HepG2 (cell line): ENCODE results near the gene EEF1A2. TPM values are rescaled to one million over a fixed set of nuclear protein-coding genes. Genes with fewer than 3 reads are reported as not detected.

Experiments
- ARNT2 ChIP-seq: sonication (generic); formaldehyde crosslinking; IDR thresholded peaks from 2 replicates; pipeline ENCODE4 v1.8.0; 2022; ENCODE audit warnings: mild to moderate bottlenecking, low read depth, missing genetic modification reagents, moderate library complexity
- ATM ChIP-seq: fragments of 450-650 bp; IDR thresholded peaks from 2 replicates; pipeline ENCODE4 v1.7.1; 2017; ENCODE audit warnings: mild to moderate bottlenecking, borderline replicate concordance
- CEBPZ ChIP-seq: IDR thresholded peaks from 2 replicates; pipeline ENCODE4 v1.6.1; 2012; ENCODE audit warnings: low read length, improper control_type of control experiment
- DNMT1 ChIP-seq: sonication (generic); formaldehyde crosslinking; IDR thresholded peaks from 2 replicates; pipeline ENCODE4 v1.5.1; 2020; ENCODE audit warnings: mild to moderate bottlenecking, missing genetic modification reagents
- EP300 ChIP-seq, 3 experiments: sonication (generic) in 1 of 3; formaldehyde crosslinking in 1 of 3; IDR thresholded peaks; 2 replicates each; pipeline versions ENCODE4 v1.5.1 to v1.6.1; 2011 to 2020; ENCODE audit warnings: low read depth in 2 of 3, low read length in 2 of 3, borderline replicate concordance in 1 of 3, improper control_type of control experiment in 1 of 3, mild to moderate bottlenecking in 1 of 3, missing genetic modification reagents in 1 of 3, moderate library complexity in 1 of 3
- HNRNPH1 ChIP-seq: fragments of 200-400 bp; formaldehyde crosslinking; optimal IDR thresholded peaks from 2 replicates; pipeline ENCODE3; 2017; ENCODE audit warnings: mild to moderate bottlenecking, low read depth, low read length
- MATR3 ChIP-seq: sonication (generic); formaldehyde crosslinking; IDR thresholded peaks from 2 replicates; pipeline ENCODE4 v1.4.0; 2020; ENCODE audit warnings: missing genetic modification reagents
- MBNL3 ChIP-seq: fragments of 250-450 bp; sonication (Bioruptor Pico); conservative IDR thresholded peaks from 2 replicates; pipeline ENCODE4 v1.8.0; 2022; ENCODE audit warnings: mild to moderate bottlenecking, inconsistent platforms
- NFYB ChIP-seq: sonication (generic); formaldehyde crosslinking; IDR thresholded peaks from 2 replicates; pipeline ENCODE4 v1.4.0; 2020; ENCODE audit warnings: missing genetic modification reagents
- RBM39 ChIP-seq: fragments of 200-400 bp; formaldehyde crosslinking; IDR thresholded peaks from one replicate; pipeline ENCODE4 v1.6.1; 2018; ENCODE audit warnings: antibody characterized with exemption, mild to moderate bottlenecking, low read depth, low read length; ENCODE audit not compliant: poor library complexity, severe bottlenecking
- SMC3 ChIP-seq: IDR thresholded peaks from 2 replicates; pipeline ENCODE4 v1.6.1; 2011; ENCODE audit warnings: low read length, improper control_type of control experiment
- THYN1 ChIP-seq: sonication (generic); formaldehyde crosslinking; IDR thresholded peaks from 2 replicates; pipeline ENCODE4 v1.8.1; 2023; ENCODE audit warnings: low read depth, mild to moderate bottlenecking, moderate library complexity, missing genetic modification reagents, borderline replicate concordance
- ZBTB34 ChIP-seq: sonication (generic); formaldehyde crosslinking; IDR thresholded peaks from 2 replicates; pipeline ENCODE4 v1.8.0; 2022; ENCODE audit warnings: mild to moderate bottlenecking, missing genetic modification reagents
- ZFP62 ChIP-seq: sonication (generic); formaldehyde crosslinking; IDR thresholded peaks from 2 replicates; pipeline ENCODE4 v1.4.0; 2020; ENCODE audit warnings: missing genetic modification reagents
- ZFY ChIP-seq: sonication (generic); formaldehyde crosslinking; IDR thresholded peaks from 2 replicates; pipeline ENCODE4 v1.4.0; 2020; ENCODE audit warnings: missing genetic modification reagents
- ZNF335 ChIP-seq: sonication (generic); formaldehyde crosslinking; IDR thresholded peaks from 2 replicates; pipeline ENCODE4 v1.4.0; 2020; ENCODE audit warnings: missing genetic modification reagents
- ZNF574 ChIP-seq: sonication (generic); formaldehyde crosslinking; IDR thresholded peaks from 2 replicates; pipeline ENCODE4 v1.4.0; 2020; ENCODE audit warnings: missing genetic modification reagents
- ZNF644 ChIP-seq: IDR thresholded peaks from 2 replicates; pipeline ENCODE4 v1.6.1; 2016; ENCODE audit warnings: low read depth
- ZSCAN31 ChIP-seq: sonication (generic); formaldehyde crosslinking; IDR thresholded peaks from 2 replicates; pipeline ENCODE4 v1.5.0; 2020; ENCODE audit warnings: low read depth, mild to moderate bottlenecking, missing genetic modification reagents
- polyA plus RNA-seq, 8 experiments: library from polyadenylated mRNA; depleted of rRNA in 3 of 8; stranded (reverse) in 7 of 8; unstranded in 1 of 8; fragments of >200 nt; fragmentation: Illumina TruSeq in 4 of 8; extraction: Trizol in 4 of 8; gene quantifications; 2 replicates each; pipeline versions ENCODE4 v1.2.1 to v1.2.3, GENCODE V29; 2011 to 2016; ENCODE audit warnings: low read depth in 4 of 8, missing spikeins in 1 of 8, mixed read lengths in 1 of 8; ENCODE audit not compliant: insufficient read depth in 1 of 8
- total RNA-seq, 5 experiments: library from RNA; depleted of rRNA; stranded (reverse); fragments of >200 nt; fragmentation: Illumina TruSeq; extraction: Trizol; gene quantifications; 2 replicates each; pipeline ENCODE4 v1.2.3, GENCODE V29; 2016; ENCODE audit warnings: low read depth in 1 of 5
- TF ChIP-seq, protein P1 (sequence below): IDR thresholded peaks from 2 replicates; pipeline ENCODE4 v1.6.1; 2018; ENCODE audit warnings: missing genetic modification reagents, mild to moderate bottlenecking, missing compliant biosample characterization

The EEF1A2 gene
- total and polyA plus RNA-seq, 2 of the 13 experiments (the other 11 are each of a cell fraction or from before 2014, with no cell fraction given) = 0.44 to 0.87 TPM

GRCh38 chr20:63533871-63534393 is 35.0 kb upstream of the EEF1A2 start (continued):
- TF ChIP-seq ARNT2 (CRISPR knock-in tag) (no peak), MBNL3 (CRISPR knock-in tag) (no peak), NFYB (CRISPR knock-in tag) (no peak), SMC3 (no peak), ZBTB34 (CRISPR knock-in tag) (no peak), RBM39 (no peak), ZFP62 (no peak), HNRNPH1 (no peak), ZSCAN31 (CRISPR knock-in tag) (no peak), MATR3 (CRISPR knock-in tag) (0 out of 2 replicates have a peak, but pooled peaks have one; percentile 55), THYN1 (CRISPR knock-in tag) (no peak), CEBPZ (no peak), DNMT1 (CRISPR knock-in tag) (0 out of 2 replicates have a peak, but pooled peaks have one; percentile 17), ZNF335 (CRISPR knock-in tag) (no peak), ZNF574 (CRISPR knock-in tag) (no peak), EP300 (IDR thresholded peaks at IDR 0.05; ENCODE audit: low read depth in 2 of 2, low read length in 2 of 2) (no peak), EP300 (CRISPR knock-in tag; IDR thresholded peaks at IDR 0.05; ENCODE audit: borderline replicate concordance) (no peak), ATM (no peak), ZFY (CRISPR knock-in tag) (peak; percentile 25; the same call in 1 of the 2 replicates), ZNF644 (no peak)
- TF ChIP-seq, protein P1, sequence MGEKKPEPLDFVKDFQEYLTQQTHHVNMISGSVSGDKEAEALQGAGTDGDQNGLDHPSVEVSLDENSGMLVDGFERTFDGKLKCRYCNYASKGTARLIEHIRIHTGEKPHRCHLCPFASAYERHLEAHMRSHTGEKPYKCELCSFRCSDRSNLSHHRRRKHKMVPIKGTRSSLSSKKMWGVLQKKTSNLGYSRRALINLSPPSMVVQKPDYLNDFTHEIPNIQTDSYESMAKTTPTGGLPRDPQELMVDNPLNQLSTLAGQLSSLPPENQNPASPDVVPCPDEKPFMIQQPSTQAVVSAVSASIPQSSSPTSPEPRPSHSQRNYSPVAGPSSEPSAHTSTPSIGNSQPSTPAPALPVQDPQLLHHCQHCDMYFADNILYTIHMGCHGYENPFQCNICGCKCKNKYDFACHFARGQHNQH (CRISPR knock-in tag) = no peak
